Effector memory CD4-positive, alpha-beta T cell (primary cell): Measurements from ENCODE around the gene GCK.

Source experiments
- DNase-seq, 3 donors: peaks; one replicate each; pipeline ENCODE4 v3.0.0-alpha.2; 2020
- H3K27ac ChIP-seq: 2 replicates; pipeline ENCODE4 v1.7.0; 2013; ENCODE audit warnings: mild to moderate bottlenecking, low read length, moderate library complexity; ENCODE audit not compliant: insufficient read depth, poor library complexity, severe bottlenecking
- H3K27me3 ChIP-seq: replicated peaks from 2 replicates; pipeline ENCODE4 v1.7.0; 2013; ENCODE audit warnings: mild to moderate bottlenecking, low read length; ENCODE audit not compliant: insufficient read depth, control insufficient read depth, poor library complexity, severe bottlenecking
- H3K36me3 ChIP-seq: 2 replicates; pipeline ENCODE4 v1.7.0; 2013; ENCODE audit warnings: mild to moderate bottlenecking, low read length, moderate library complexity; ENCODE audit not compliant: control insufficient read depth, insufficient read depth
- H3K4me1 ChIP-seq: 2 replicates; pipeline ENCODE4 v1.7.0; 2013; ENCODE audit warnings: low read length, mild to moderate bottlenecking; ENCODE audit not compliant: control insufficient read depth, insufficient read depth, poor library complexity, severe bottlenecking
- H3K4me3 ChIP-seq: 2 replicates; pipeline ENCODE4 v1.7.0; 2013; ENCODE audit warnings: low read length, low read depth, mild to moderate bottlenecking; ENCODE audit not compliant: insufficient read depth, poor library complexity, severe bottlenecking
- H3K9me3 ChIP-seq: 2 replicates; pipeline ENCODE4 v1.7.0; 2013; ENCODE audit warnings: mild to moderate bottlenecking, low read length, moderate library complexity; ENCODE audit not compliant: control insufficient read depth

Gene GCK

DNA sequence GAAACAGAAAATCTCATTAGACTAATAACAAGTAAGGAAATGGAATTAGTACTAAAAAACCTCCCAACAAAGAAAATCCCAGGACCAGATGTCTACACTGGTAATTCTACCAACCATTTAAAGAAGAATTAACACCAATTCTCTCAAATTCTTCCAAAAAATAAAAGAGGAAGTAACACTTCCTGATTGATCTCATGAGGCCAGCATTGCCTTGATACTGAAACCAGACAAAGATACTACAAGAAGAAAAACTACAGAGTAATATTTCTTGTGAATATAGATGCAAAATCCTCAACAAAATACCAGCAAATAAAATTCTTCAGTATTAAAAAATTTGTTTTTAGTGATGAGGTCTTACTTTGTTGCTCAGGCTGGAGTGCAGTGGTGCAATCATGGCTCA, 21.3 kb downstream of the GCK start:
- H3K9me3 ChIP-seq: no peaks in the 10 kb centered on the region

GRCh38 chr7:44163591-44163990, 25.6 kb downstream of the GCK start:
- Histone ChIP-seq H3K4me1 (no peaks in the 10 kb centered on the region), H3K9me3 (no peaks in the 10 kb centered on the region), H3K4me3 (no peak overlapping the region), H3K36me3 (no peaks in the 10 kb centered on the region), H3K27me3 (no peaks in the 10 kb centered on the region), H3K27ac (no peak overlapping the region)
- DNase-seq: no peak

More for the DNA sequence above, 21.3 kb downstream of the GCK start:
- H3K27ac ChIP-seq: no peak overlapping the region
- no peak overlapping the region for H3K4me3 ChIP-seq
- DNase-seq: no peak
- no peaks in the 10 kb centered on the region for H3K4me1 ChIP-seq
- H3K36me3 ChIP-seq: no peaks in the 10 kb centered on the region
- no peaks in the 10 kb centered on the region for H3K27me3 ChIP-seq

DNA sequence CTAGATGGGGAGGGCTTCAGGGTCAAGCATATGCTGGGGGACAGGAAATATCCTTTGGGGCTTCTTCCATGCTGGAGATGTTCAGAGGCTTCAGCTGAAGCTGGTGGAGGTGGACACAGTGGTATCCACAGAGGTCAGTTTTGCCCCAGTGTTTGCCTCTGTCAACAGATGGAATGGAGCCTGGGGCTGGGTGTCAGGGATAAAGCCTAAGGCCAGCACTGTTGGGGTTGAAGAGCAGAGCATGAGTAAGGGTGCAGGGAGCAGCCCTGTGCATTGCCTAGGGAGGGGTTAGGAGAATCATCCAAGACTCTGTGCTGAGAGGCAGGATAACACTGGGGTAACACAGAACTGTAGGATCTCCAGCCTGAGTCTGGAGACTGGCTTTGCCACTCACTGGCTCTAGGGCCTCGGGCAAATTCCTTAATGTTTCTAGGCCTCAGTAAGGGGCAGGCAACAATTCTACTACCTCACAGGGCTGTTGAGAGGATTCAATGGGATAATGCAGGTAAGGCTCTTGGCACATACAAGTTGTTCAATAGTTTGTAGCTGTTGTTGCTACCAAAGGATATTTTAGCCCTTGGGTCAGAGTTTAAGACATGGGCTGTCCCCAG, 26.3 kb downstream of the GCK start:
- no peak overlapping the region for H3K4me3 ChIP-seq
- no peak for DNase-seq
- no peaks in the 10 kb centered on the region for H3K4me1 ChIP-seq
- no peak overlapping the region for H3K27ac ChIP-seq
- no peaks in the 10 kb centered on the region for H3K27me3 ChIP-seq
- no peaks in the 10 kb centered on the region for H3K36me3 ChIP-seq
- H3K9me3 ChIP-seq: no peaks in the 10 kb centered on the region

- Histone ChIP-seq H3K36me3 (no peaks in the 10 kb centered on the region), H3K27ac (no peak overlapping the region), H3K9me3 (no peaks in the 10 kb centered on the region), H3K4me1 (no peaks in the 10 kb centered on the region), H3K27me3 (no peaks in the 10 kb centered on the region), H3K4me3 (no peak overlapping the region)
- DNase-seq: no peak
Observed at GRCh38 chr7:44162179-44162578, 27.1 kb downstream of the GCK start.

GRCh38 chr7:44161371-44161770, 27.9 kb downstream of the GCK start:
- H3K36me3 ChIP-seq: no peaks in the 10 kb centered on the region
- no peak overlapping the region for H3K27ac ChIP-seq
- no peak for DNase-seq
- H3K27me3 ChIP-seq: no peaks in the 10 kb centered on the region
- H3K9me3 ChIP-seq: no peaks in the 10 kb centered on the region
- no peak overlapping the region for H3K4me3 ChIP-seq
- no peaks in the 10 kb centered on the region for H3K4me1 ChIP-seq

DNA sequence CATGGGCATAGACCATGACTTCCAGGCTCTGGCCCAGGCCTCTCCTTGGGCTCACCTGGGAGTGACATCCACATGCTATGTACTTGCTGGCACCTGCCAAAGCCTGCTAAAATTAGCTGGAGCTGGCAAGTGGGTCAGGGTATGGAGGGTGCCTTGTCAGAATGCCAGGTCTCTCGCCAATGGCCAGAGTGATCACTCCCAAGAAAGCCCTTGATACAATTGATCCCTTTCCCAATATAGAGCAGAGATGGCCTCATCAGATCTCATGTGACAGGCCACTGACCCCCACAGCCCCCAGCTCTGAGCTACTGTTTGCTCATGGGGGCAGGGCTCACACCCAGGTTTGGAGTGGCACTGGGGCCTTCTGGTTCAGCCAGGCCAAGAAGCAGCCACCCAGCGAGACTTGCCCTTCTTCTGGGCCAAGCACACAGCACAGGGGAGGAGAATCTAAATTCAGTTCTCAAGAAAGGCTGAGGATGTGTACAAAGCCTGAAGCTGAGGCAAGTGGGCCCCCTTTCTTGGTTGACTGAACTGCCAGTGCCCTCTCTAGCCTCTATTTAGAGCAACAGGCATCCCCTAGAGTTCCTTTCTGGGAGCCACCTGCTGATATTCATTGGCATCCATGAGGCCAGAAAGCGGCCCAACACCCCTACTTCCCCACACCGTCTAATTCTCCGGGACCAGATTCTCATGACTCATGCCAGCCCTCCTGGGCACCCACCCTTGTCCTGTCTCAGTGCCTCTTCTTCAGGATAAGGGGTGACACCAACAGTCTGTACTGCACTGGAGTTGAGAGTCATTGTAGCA, 29.2 kb downstream of the GCK start:
- Histone ChIP-seq H3K27me3 (no peaks in the 10 kb centered on the region), H3K9me3 (no peaks in the 10 kb centered on the region), H3K4me3 (no peak overlapping the region), H3K36me3 (no peaks in the 10 kb centered on the region), H3K4me1 (no peaks in the 10 kb centered on the region), H3K27ac (no peak overlapping the region)
- DNase-seq: no peak

GRCh38 chr7:44158873-44159631, 30.2 kb downstream of the GCK start:
- Histone ChIP-seq H3K36me3 (no peaks in the 10 kb centered on the region), H3K4me3 (no peak overlapping the region), H3K9me3 (no peaks in the 10 kb centered on the region), H3K27me3 (no peaks in the 10 kb centered on the region), H3K27ac (no peak overlapping the region), H3K4me1 (no peaks in the 10 kb centered on the region)
- DNase-seq: no peak

GRCh38 chr7:44158096-44158872, 31.0 kb downstream of the GCK start:
- DNase-seq: no peak
- no peak overlapping the region for H3K4me3 ChIP-seq
- H3K4me1 ChIP-seq: no peaks in the 10 kb centered on the region
- no peak overlapping the region for H3K27ac ChIP-seq
- no peaks in the 10 kb centered on the region for H3K36me3 ChIP-seq
- H3K9me3 ChIP-seq: no peaks in the 10 kb centered on the region
- no peaks in the 10 kb centered on the region for H3K27me3 ChIP-seq

- Histone ChIP-seq H3K36me3 (no peaks in the 10 kb centered on the region), H3K27ac (no peak overlapping the region), H3K4me1 (no peaks in the 10 kb centered on the region), H3K4me3 (no peak overlapping the region), H3K27me3 (no peaks in the 10 kb centered on the region), H3K9me3 (no peaks in the 10 kb centered on the region)
- no peak for DNase-seq
Observed at GRCh38 chr7:44157116-44158080, 31.8 kb downstream of the GCK start.
